GM06990 (cell line): Measurements from ENCODE around the gene ZNF578.
"Not testable (repeated sequence)": the region's sequence is repeated elsewhere in the genome, so short reads cannot be mapped to it uniquely, and the experiment has no call there.

Experiments used
- DNase-seq: peaks from one replicate; pipeline ENCODE4 v3.0.0-alpha.2; 2011; ENCODE audit not compliant: insufficient read length; ENCODE audit errors: extremely low read depth
- H3K27me3 ChIP-seq: replicated peaks from 2 replicates; pipeline ENCODE4 v1.6.0; 2011; ENCODE audit warnings: low read length; ENCODE audit not compliant: control insufficient read depth, insufficient read depth
- H3K36me3 ChIP-seq: 2 replicates; pipeline ENCODE4 v1.5.1; 2011; ENCODE audit warnings: low read length; ENCODE audit not compliant: control insufficient read depth, insufficient read depth
- H3K4me3 ChIP-seq: replicated peaks from 2 replicates; pipeline ENCODE4 v1.5.1; 2011; ENCODE audit warnings: low read depth, mild to moderate bottlenecking, control low read depth, low read length
- CTCF ChIP-seq: IDR thresholded peaks from 2 replicates; pipeline ENCODE4 v1.5.1; 2011; ENCODE audit warnings: low read length, control low read depth, mild to moderate bottlenecking, inconsistent platforms; ENCODE audit not compliant: insufficient read depth, poor library complexity, severe bottlenecking

The ZNF578 gene

GRCh38 chr19:52507266-52507665, 53.9 kb downstream of the ZNF578 start:
- no peak overlapping the region for H3K4me3 ChIP-seq
- no peaks in the 10 kb centered on the region for H3K36me3 ChIP-seq
- no peaks in the 10 kb centered on the region for H3K27me3 ChIP-seq
- TF ChIP-seq CTCF, result no peak
- no peak for DNase-seq

GRCh38 chr19:52516191-52516590, 62.8 kb downstream of the ZNF578 start:
- no peaks in the 10 kb centered on the region for H3K27me3 ChIP-seq
- TF ChIP-seq CTCF, result no peak
- DNase-seq, result no peak
- H3K4me3 ChIP-seq, result no peak overlapping the region
- no peaks in the 10 kb centered on the region for H3K36me3 ChIP-seq

- no peak overlapping the region for H3K4me3 ChIP-seq
- TF ChIP-seq CTCF, result no peak
- H3K27me3 ChIP-seq, result no peaks in the 10 kb centered on the region
- H3K36me3 ChIP-seq, result no peaks in the 10 kb centered on the region
- no peak for DNase-seq
Measured at GRCh38 chr19:52518646-52519045, 65.3 kb downstream of the ZNF578 start.

GRCh38 chr19:52519175-52519574, 65.8 kb downstream of the ZNF578 start:
- H3K4me3 ChIP-seq, H3K27me3 ChIP-seq, H3K36me3 ChIP-seq, DNase-seq: not testable (repeated sequence)

- Histone ChIP-seq H3K4me3 (no peak overlapping the region), H3K36me3 (no peaks in the 10 kb centered on the region), H3K27me3 (no peaks in the 10 kb centered on the region)
- no peak for TF ChIP-seq CTCF
- DNase-seq, result no peak
Measured at GRCh38 chr19:52520013-52520412, 66.7 kb downstream of the ZNF578 start.

- Histone ChIP-seq H3K27me3 (no peaks in the 10 kb centered on the region), H3K4me3 (no peak overlapping the region), H3K36me3 (no peaks in the 10 kb centered on the region)
- DNase-seq, result no peak
- TF ChIP-seq CTCF, result no peak
Measured at GRCh38 chr19:52522551-52522950, 69.2 kb downstream of the ZNF578 start.
